B cell (primary cell): ENCODE results near the gene PCSK6. TPM values are rescaled to one million over a fixed set of nuclear protein-coding genes. Genes with fewer than 3 reads are reported as not detected.

Experiments
- ATAC-seq: fragments of 200-7000 bp; cut with Tn5 transposase; one replicate; pipeline ENCODE4 v1.10.0; 2021; ENCODE audit warnings: low read depth, mild to moderate bottlenecking, moderate number of reproducible peaks, moderate library complexity
- CTCF ChIA-PET: fragments of 350-600 bp; sonication (Branson Sonifier 250); formaldehyde crosslinking; loops from one replicate; lab custom pipeline; 2021; ENCODE audit warnings: antibody characterized with exemption, inconsistent platforms; lab: Charles Lee
- POLR2A ChIA-PET: fragments of 350-600 bp; sonication (Branson Sonifier 250); formaldehyde crosslinking; loops from one replicate; lab custom pipeline; 2021; ENCODE audit warnings: antibody characterized with exemption; lab: Charles Lee
- DNase-seq: peaks from one replicate; pipeline ENCODE4 v3.0.0; 2013
- H2AFZ ChIP-seq: 2 replicates; pipeline ENCODE4 v1.6.1; 2012; ENCODE audit warnings: mild to moderate bottlenecking, low read depth, low read length; ENCODE audit not compliant: insufficient read depth, poor library complexity, severe bottlenecking
- H3K27ac ChIP-seq, 2 donors: 1 replicate in 1 of 2; 2 replicates in 1 of 2; pipeline ENCODE4 v1.5.1; 2012 to 2013; ENCODE audit warnings: low read length in 2 of 2, mild to moderate bottlenecking in 2 of 2, moderate library complexity in 1 of 2
- H3K27me3 ChIP-seq, 4 experiments: fragments of 200-600 bp in 1 of 4; sonication (generic) in 1 of 4; replicated peaks in 1 of 4; 1 replicate in 2 of 4; 2 replicates in 2 of 4; pipeline versions ENCODE4 v1.6.1 to v1.7.0; 2013 to 2016; ENCODE audit warnings: low read length in 3 of 4, mild to moderate bottlenecking in 2 of 4, mixed read lengths in 1 of 4, moderate library complexity in 1 of 4; ENCODE audit not compliant: insufficient read depth in 4 of 4, control insufficient read depth in 3 of 4; ENCODE audit errors: control extremely low read depth in 1 of 4
- H3K36me3 ChIP-seq, 2 experiments: replicated peaks in 1 of 2; 1 replicate in 1 of 2; 2 replicates in 1 of 2; pipeline versions ENCODE4 v1.6.1 to v1.7.1; 2013; ENCODE audit warnings: low read length in 1 of 2; ENCODE audit not compliant: insufficient read depth in 2 of 2, control insufficient read depth in 1 of 2; ENCODE audit errors: control extremely low read depth in 1 of 2, extremely low read depth in 1 of 2
- H3K4me1 ChIP-seq, 2 donors: fragments of 200-600 bp in 1 of 2; sonication (generic) in 1 of 2; 1 replicate in 1 of 2; 2 replicates in 1 of 2; pipeline versions ENCODE4 v1.5.1 to v1.6.1; 2013 to 2017; ENCODE audit warnings: low read length in 2 of 2; ENCODE audit not compliant: control insufficient read depth in 2 of 2, insufficient read depth in 2 of 2
- H3K4me2 ChIP-seq: replicated peaks from 2 replicates; pipeline ENCODE3; 2012; ENCODE audit warnings: mild to moderate bottlenecking, low read depth, low read length; ENCODE audit not compliant: poor library complexity, severe bottlenecking
- H3K4me3 ChIP-seq, 5 experiments: fragments of 200-600 bp in 1 of 5; sonication (generic) in 1 of 5; 1 replicate in 3 of 5; 2 replicates in 2 of 5; pipeline versions ENCODE4 v1.5.1 to v1.7.0; 2011 to 2016; ENCODE audit warnings: low read length in 4 of 5, mild to moderate bottlenecking in 4 of 5, low read depth in 2 of 5, control low read depth in 1 of 5, moderate library complexity in 1 of 5; ENCODE audit not compliant: insufficient read depth in 1 of 5; ENCODE audit errors: control extremely low read depth in 1 of 5, extremely low read depth in 1 of 5
- H3K79me2 ChIP-seq: fragments of 200-600 bp; sonication (generic); one replicate; pipeline ENCODE4 v1.6.0; 2016; ENCODE audit warnings: low read length; ENCODE audit not compliant: control insufficient read depth, insufficient read depth
- H3K9ac ChIP-seq: fragments of 200-600 bp; sonication (generic); 2 replicates; pipeline ENCODE4 v1.6.1; 2017; ENCODE audit warnings: mild to moderate bottlenecking, low read length, moderate library complexity
- H3K9me3 ChIP-seq, 3 donors: one replicate each; pipeline versions ENCODE4 v1.6.1 to v1.7.1; 2013; ENCODE audit warnings: low read length in 2 of 3; ENCODE audit not compliant: control insufficient read depth in 2 of 3, insufficient read depth in 1 of 3; ENCODE audit errors: control extremely low read depth in 1 of 3
- H4K20me1 ChIP-seq: 2 replicates; pipeline ENCODE4 v1.6.0; 2012; ENCODE audit warnings: mild to moderate bottlenecking, low read length; ENCODE audit not compliant: insufficient read depth, control insufficient read depth, poor library complexity, severe bottlenecking
- H3K27ac Mint-ChIP-seq: one replicate; pipeline ENCODE4 v1.8.0; 2021; ENCODE audit warnings: mixed read lengths
- H3K27me3 Mint-ChIP-seq: one replicate; pipeline ENCODE4 v1.8.0; 2021; ENCODE audit warnings: mixed read lengths
- H3K4me1 Mint-ChIP-seq: one replicate; pipeline ENCODE4 v1.8.0; 2021; ENCODE audit warnings: mixed read lengths
- H3K4me3 Mint-ChIP-seq: one replicate; pipeline ENCODE4 v1.8.0; 2021; ENCODE audit warnings: mixed read lengths
- H3K9me3 Mint-ChIP-seq: one replicate; pipeline ENCODE4 v1.8.0; 2022; ENCODE audit warnings: mixed read lengths; ENCODE audit not compliant: insufficient read depth
- EZH2 ChIP-seq: IDR thresholded peaks from 2 replicates; pipeline ENCODE4 v1.6.1; 2012; ENCODE audit warnings: borderline replicate concordance, low read depth, mild to moderate bottlenecking, moderate library complexity, low read length; ENCODE audit not compliant: insufficient read depth, poor library complexity, severe bottlenecking
- WGBS: methylation state at CpG from one replicate; pipeline ENCODE4 v1.1.5; 2013; ENCODE audit warnings: missing lambda C conversion rate; ENCODE audit not compliant: insufficient coverage; 5-methylcytosine and 5-hydroxymethylcytosine counted together
- intact Hi-C: fragments of 100-400 bp; cut with micrococcal nuclease; formaldehyde crosslinking; loops from one replicate; pipeline ENCODE4 v1.10.0; 2022
- polyA plus RNA-seq: library from polyadenylated mRNA; depleted of rRNA; stranded (reverse); fragments of >200 nt; gene quantifications from 2 replicates; pipeline ENCODE4 v1.2.3, GENCODE V29; 2012
- total RNA-seq, 2 donors: library from RNA; stranded (reverse); fragments of 120-200 nt in 1 of 2; gene quantifications; 1 replicate in 1 of 2; 2 replicates in 1 of 2; pipeline versions ENCODE4 v1.2.3 to v1.2.4, GENCODE V29; 2013 to 2022
- TF ChIP-seq, protein P1 (sequence below): fragments of 200-600 bp; IDR thresholded peaks from one replicate; pipeline ENCODE4 v1.8.0; 2022; ENCODE audit warnings: antibody characterized with exemption, mild to moderate bottlenecking

PCSK6 gene
- total and polyA plus RNA-seq, 2 donors (not counting 1 experiment from before 2014, with no cell fraction given) = 0.66 to 1.6 TPM

DNA sequence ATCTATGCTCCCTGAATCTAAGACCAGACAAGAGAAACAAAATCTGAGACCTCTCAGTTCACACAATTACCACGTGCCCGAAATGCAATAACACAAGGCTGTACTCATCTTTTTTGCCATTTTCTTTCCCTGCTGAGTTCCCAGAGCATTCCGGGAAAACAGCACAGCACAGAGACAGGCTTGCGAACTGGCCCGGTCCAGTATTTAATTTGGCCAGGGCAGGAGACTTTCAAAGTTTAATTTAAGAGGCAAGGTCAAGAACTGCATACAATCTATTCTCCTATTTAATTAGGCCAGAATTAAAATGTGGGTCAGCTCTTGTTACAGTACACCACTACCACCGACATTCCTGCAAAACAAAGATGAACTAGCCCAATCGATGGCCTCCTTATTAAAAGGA lies 107.0 kb downstream of the PCSK6 start:
- ATAC-seq = no peak
- 75% methylated on average over 2 of the region's 7 CpGs for WGBS
- ChIA-PET CTCF (no interaction called here), POLR2A (no interaction called here)
- no peaks in the 10 kb centered on the region for H3K9me3 ChIP-seq
- no peak overlapping the region for H3K4me3 ChIP-seq
- TF ChIP-seq, protein P1, sequence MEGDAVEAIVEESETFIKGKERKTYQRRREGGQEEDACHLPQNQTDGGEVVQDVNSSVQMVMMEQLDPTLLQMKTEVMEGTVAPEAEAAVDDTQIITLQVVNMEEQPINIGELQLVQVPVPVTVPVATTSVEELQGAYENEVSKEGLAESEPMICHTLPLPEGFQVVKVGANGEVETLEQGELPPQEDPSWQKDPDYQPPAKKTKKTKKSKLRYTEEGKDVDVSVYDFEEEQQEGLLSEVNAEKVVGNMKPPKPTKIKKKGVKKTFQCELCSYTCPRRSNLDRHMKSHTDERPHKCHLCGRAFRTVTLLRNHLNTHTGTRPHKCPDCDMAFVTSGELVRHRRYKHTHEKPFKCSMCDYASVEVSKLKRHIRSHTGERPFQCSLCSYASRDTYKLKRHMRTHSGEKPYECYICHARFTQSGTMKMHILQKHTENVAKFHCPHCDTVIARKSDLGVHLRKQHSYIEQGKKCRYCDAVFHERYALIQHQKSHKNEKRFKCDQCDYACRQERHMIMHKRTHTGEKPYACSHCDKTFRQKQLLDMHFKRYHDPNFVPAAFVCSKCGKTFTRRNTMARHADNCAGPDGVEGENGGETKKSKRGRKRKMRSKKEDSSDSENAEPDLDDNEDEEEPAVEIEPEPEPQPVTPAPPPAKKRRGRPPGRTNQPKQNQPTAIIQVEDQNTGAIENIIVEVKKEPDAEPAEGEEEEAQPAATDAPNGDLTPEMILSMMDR = no peak
- TF ChIP-seq EZH2 = no peak
- Mint-ChIP-seq H3K4me1 (peaks cover 2% of the 10 kb centered on the region), H3K4me3 (no peak overlapping the region), H3K9me3 (no peaks in the 10 kb centered on the region), H3K27ac (no peak overlapping the region), H3K27me3 (peaks cover under 1% of the 10 kb centered on the region)
- no peak overlapping the region for H3K9ac ChIP-seq
- no peaks in the 10 kb centered on the region for H4K20me1 ChIP-seq
- H3K4me1 ChIP-seq = no peaks in the 10 kb centered on the region
- no peaks in the 10 kb centered on the region for H3K27me3 ChIP-seq
- no peaks in the 10 kb centered on the region for H3K79me2 ChIP-seq
- H3K4me2 ChIP-seq = no peak overlapping the region
- H3K27ac ChIP-seq = no peak overlapping the region
- H2AFZ ChIP-seq = no peak overlapping the region
- H3K36me3 ChIP-seq = no peaks in the 10 kb centered on the region
- no peak for DNase-seq
- intact Hi-C loops = no loop called here

DNA sequence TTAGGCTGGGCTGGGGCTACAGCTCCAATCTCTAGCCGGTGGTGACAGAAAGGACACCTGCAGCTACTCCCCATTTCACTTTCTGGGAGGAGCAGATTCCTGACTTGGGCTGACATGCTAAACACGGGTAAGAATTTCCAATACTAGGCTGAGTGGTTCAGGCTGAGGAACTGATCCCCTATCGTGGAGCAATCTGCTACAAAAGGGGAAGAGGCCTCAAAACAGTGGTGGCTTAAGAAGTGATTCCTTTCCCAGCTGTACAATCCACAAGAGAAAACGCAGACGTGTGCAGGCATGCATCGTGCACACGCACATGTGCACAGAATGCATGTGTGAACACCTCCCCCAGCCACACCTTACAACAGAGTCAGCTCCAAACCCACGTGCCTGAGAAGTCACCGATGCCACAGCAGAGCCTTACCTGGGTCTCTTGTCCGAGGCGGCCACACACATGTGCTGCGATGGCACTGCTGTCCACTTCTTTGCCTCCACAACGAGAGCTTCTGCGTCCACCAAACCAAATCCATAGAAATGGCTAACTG lies 107.8 kb downstream of the PCSK6 start:
- Mint-ChIP-seq H3K27ac (no peak overlapping the region), H3K9me3 (no peaks in the 10 kb centered on the region), H3K4me1 (peaks cover 2% of the 10 kb centered on the region), H3K27me3 (peaks cover 3% of the 10 kb centered on the region), H3K4me3 (no peak overlapping the region)
- Histone ChIP-seq H3K4me1 (no peaks in the 10 kb centered on the region), H3K9me3 (no peaks in the 10 kb centered on the region), H3K36me3 (no peaks in the 10 kb centered on the region), H3K27me3 (no peaks in the 10 kb centered on the region), H3K9ac (no peak overlapping the region), H3K4me2 (no peak overlapping the region), H2AFZ (no peak overlapping the region), H3K79me2 (no peaks in the 10 kb centered on the region), H3K27ac (no peak overlapping the region), H3K4me3 (no peak overlapping the region), H4K20me1 (no peaks in the 10 kb centered on the region)
- CTCF ChIA-PET = no interaction called here
- DNase-seq (no peak), ATAC-seq (no peak)
- TF ChIP-seq EZH2 = no peak
- TF ChIP-seq, protein P1 = no peak
- POLR2A ChIA-PET = no interaction called here
- intact Hi-C loops = no loop called here
- 82% methylated on average over 11 of the region's 14 CpGs for WGBS
